Astrocyte (in vitro differentiated cells and primary cell): ENCODE measurements around the gene SMC1A. TPM values are rescaled to one million over a fixed set of nuclear protein-coding genes. Genes with fewer than 3 reads are reported as not detected.
A peak's percentile ranks its signal among the peaks of the same experiment; 100 is the strongest.

ENCODE experiments used
- DNase-seq: peaks from one replicate; pipeline ENCODE4 v3.0.0-alpha.2; 2010; ENCODE audit warnings: low read depth
- FAIRE-seq: peaks from 2 replicates; lab custom pipeline; 2011; peaks lifted over from hg19 to GRCh38; lab: Jason Lieb, UNC
- H2AFZ ChIP-seq: 2 replicates; pipeline ENCODE4 v1.6.0; 2012; ENCODE audit warnings: low read depth, low read length, inconsistent platforms
- H3K27ac ChIP-seq: 2 replicates; pipeline ENCODE4 v1.5.1; 2011; ENCODE audit warnings: low read depth, low read length, inconsistent platforms
- H3K27me3 ChIP-seq: 2 replicates; pipeline ENCODE4 v1.6.0; 2011; ENCODE audit warnings: low read length, inconsistent platforms; ENCODE audit not compliant: insufficient read depth
- H3K36me3 ChIP-seq: 2 replicates; pipeline ENCODE4 v1.5.1; 2011; ENCODE audit warnings: low read length, inconsistent platforms; ENCODE audit not compliant: insufficient read depth
- H3K4me1 ChIP-seq: 2 replicates; pipeline ENCODE4 v1.5.1; 2011; ENCODE audit warnings: low read length, inconsistent platforms; ENCODE audit not compliant: insufficient read depth
- H3K4me2 ChIP-seq: 2 replicates; pipeline ENCODE4 v1.6.0; 2012; ENCODE audit warnings: low read length, inconsistent platforms
- H3K4me3 ChIP-seq: 2 replicates; pipeline ENCODE4 v1.5.1; 2011; ENCODE audit warnings: low read depth, mild to moderate bottlenecking, low read length, inconsistent platforms; ENCODE audit not compliant: insufficient read depth
- H3K79me2 ChIP-seq: 2 replicates; pipeline ENCODE4 v1.6.0; 2012; ENCODE audit warnings: mild to moderate bottlenecking, low read length, inconsistent platforms; ENCODE audit not compliant: insufficient read depth
- H3K9ac ChIP-seq: 2 replicates; pipeline ENCODE4 v1.6.0; 2012; ENCODE audit warnings: mild to moderate bottlenecking, low read length, inconsistent platforms
- H3K9me3 ChIP-seq: 2 replicates; pipeline ENCODE4 v1.5.1; 2012; ENCODE audit warnings: low read depth, mild to moderate bottlenecking, low read length, inconsistent platforms; ENCODE audit not compliant: insufficient read depth
- H4K20me1 ChIP-seq: 2 replicates; pipeline ENCODE4 v1.6.0; 2012; ENCODE audit warnings: low read length, inconsistent platforms; ENCODE audit not compliant: insufficient read depth
- H3K27ac Mint-ChIP-seq: one replicate; pipeline ENCODE4 v1.8.0; 2021; ENCODE audit warnings: mild to moderate bottlenecking, mixed read lengths; ENCODE audit not compliant: unreplicated experiment
- H3K27me3 Mint-ChIP-seq: one replicate; pipeline ENCODE4 v1.8.0; 2021; ENCODE audit warnings: low read depth, mixed read lengths; ENCODE audit not compliant: unreplicated experiment
- H3K36me3 Mint-ChIP-seq: one replicate; pipeline ENCODE4 v1.8.0; 2021; ENCODE audit warnings: low read depth, mixed read lengths; ENCODE audit not compliant: unreplicated experiment
- H3K4me1 Mint-ChIP-seq: one replicate; pipeline ENCODE4 v1.8.0; 2021; ENCODE audit warnings: low read depth, mixed read lengths; ENCODE audit not compliant: unreplicated experiment
- H3K4me3 Mint-ChIP-seq: one replicate; pipeline ENCODE4 v1.8.0; 2021; ENCODE audit warnings: mild to moderate bottlenecking, moderate library complexity, mixed read lengths; ENCODE audit not compliant: unreplicated experiment
- H3K9me3 Mint-ChIP-seq: one replicate; pipeline ENCODE4 v1.8.0; 2021; ENCODE audit warnings: mild to moderate bottlenecking, mixed read lengths; ENCODE audit not compliant: unreplicated experiment
- EZH2 ChIP-seq: IDR thresholded peaks from 2 replicates; pipeline ENCODE4 v1.6.1; 2012; ENCODE audit warnings: mild to moderate bottlenecking, low read length, inconsistent platforms; ENCODE audit not compliant: insufficient read depth
- total RNA-seq: library from RNA; stranded (reverse); gene quantifications from 2 replicates; pipeline ENCODE4 v1.2.1, GENCODE V29; 2021
- TF ChIP-seq, protein P1 (sequence below): IDR thresholded peaks from 2 replicates; pipeline ENCODE4 v1.5.1; 2011; ENCODE audit warnings: low read depth, mild to moderate bottlenecking, inconsistent platforms, low read length, moderate library complexity; ENCODE audit not compliant: insufficient read depth

The SMC1A gene
- total RNA-seq, 1 donor from 2014 or later, result 31.9 TPM

DNA sequence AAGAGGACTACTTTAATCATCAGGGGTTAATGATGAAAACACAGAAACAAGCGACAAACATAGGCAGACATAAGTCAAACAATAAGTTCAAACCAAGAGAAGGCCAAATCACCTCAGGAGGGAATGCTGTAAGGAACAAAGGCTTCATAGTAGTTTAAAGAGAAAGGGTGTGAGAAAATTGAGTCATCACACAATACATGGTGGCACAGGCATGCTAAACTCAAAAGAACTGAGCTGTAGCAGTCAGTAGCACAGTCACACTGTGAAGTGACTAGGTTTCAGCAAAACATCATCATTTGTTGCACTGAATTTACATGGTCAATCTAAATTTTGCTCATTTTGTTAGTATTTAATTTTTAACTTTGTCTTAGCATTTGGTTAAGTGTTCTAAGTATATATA lies 24.2 kb downstream of the SMC1A start:
- Histone ChIP-seq H3K4me3 (no peak overlapping the region), H3K27me3 (no peaks in the 10 kb centered on the region), H3K4me2 (no peak overlapping the region), H3K9ac (no peak overlapping the region), H3K9me3 (no peaks in the 10 kb centered on the region), H2AFZ (no peak overlapping the region), H3K4me1 (no peaks in the 10 kb centered on the region), H3K27ac (no peak overlapping the region), H4K20me1 (no peaks in the 10 kb centered on the region), H3K79me2 (no peaks in the 10 kb centered on the region), H3K36me3 (peaks cover 11% of the 10 kb centered on the region)
- TF ChIP-seq, protein P1, sequence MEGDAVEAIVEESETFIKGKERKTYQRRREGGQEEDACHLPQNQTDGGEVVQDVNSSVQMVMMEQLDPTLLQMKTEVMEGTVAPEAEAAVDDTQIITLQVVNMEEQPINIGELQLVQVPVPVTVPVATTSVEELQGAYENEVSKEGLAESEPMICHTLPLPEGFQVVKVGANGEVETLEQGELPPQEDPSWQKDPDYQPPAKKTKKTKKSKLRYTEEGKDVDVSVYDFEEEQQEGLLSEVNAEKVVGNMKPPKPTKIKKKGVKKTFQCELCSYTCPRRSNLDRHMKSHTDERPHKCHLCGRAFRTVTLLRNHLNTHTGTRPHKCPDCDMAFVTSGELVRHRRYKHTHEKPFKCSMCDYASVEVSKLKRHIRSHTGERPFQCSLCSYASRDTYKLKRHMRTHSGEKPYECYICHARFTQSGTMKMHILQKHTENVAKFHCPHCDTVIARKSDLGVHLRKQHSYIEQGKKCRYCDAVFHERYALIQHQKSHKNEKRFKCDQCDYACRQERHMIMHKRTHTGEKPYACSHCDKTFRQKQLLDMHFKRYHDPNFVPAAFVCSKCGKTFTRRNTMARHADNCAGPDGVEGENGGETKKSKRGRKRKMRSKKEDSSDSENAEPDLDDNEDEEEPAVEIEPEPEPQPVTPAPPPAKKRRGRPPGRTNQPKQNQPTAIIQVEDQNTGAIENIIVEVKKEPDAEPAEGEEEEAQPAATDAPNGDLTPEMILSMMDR, result no peak
- TF ChIP-seq EZH2, result no peak
- Mint-ChIP-seq H3K9me3 (no peaks in the 10 kb centered on the region), H3K27me3 (no peaks in the 10 kb centered on the region), H3K4me1 (no peaks in the 10 kb centered on the region), H3K36me3 (peaks cover 2% of the 10 kb centered on the region), H3K27ac (no peak overlapping the region), H3K4me3 (no peak overlapping the region)
- FAIRE-seq (peak; percentile 95), DNase-seq (no peak)

DNA sequence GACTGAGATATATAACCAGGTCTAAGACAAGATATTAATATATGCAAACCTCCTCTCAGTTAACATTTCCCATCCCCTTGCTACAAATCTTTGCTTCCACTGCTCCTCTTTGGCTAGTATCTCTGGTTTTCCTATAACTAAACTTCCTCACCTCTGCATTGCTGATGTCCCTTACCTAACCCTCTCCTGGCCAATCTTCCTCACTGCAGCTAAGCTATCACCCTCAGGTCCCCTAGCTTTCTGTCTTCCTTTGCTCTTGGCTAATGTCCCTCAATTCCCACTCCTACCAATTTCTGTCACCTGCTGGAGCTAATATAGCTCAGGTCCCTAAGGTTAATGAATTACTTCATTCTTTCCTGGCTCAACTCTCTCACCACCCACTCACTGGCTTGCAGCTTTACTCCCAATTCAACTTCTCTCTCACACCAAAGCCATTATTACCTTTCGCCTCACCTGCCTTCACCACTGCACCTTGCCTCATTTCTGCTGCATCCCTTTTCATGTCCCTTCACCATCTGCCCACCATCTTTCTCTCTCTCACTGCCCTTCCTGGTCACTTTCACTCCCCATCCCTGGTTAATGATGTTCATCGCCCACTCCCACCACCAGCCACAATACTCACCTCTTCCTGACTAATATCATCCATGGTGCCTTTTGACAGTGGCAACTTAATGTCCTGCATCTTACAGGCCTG lies 26.7 kb downstream of the SMC1A start:
- H3K9ac ChIP-seq, result no peak overlapping the region
- H3K4me1 ChIP-seq, result no peaks in the 10 kb centered on the region
- H3K27me3 ChIP-seq, result no peaks in the 10 kb centered on the region
- no peak overlapping the region for H3K4me3 Mint-ChIP-seq
- no peak overlapping the region for H2AFZ ChIP-seq
- FAIRE-seq (no peak), DNase-seq (no peak)
- H3K4me2 ChIP-seq, result no peak overlapping the region
- no peak overlapping the region for H3K4me3 ChIP-seq
- H3K9me3 Mint-ChIP-seq, result no peaks in the 10 kb centered on the region
- no peak overlapping the region for H3K27ac ChIP-seq
- H3K27me3 Mint-ChIP-seq, result no peaks in the 10 kb centered on the region
- no peaks in the 10 kb centered on the region for H3K79me2 ChIP-seq
- no peaks in the 10 kb centered on the region for H3K4me1 Mint-ChIP-seq
- peaks cover 6% of the 10 kb centered on the region for H3K36me3 ChIP-seq
- peaks cover 2% of the 10 kb centered on the region for H3K36me3 Mint-ChIP-seq
- H4K20me1 ChIP-seq, result no peaks in the 10 kb centered on the region
- no peak for TF ChIP-seq EZH2
- TF ChIP-seq, protein P1, result no peak
- H3K27ac Mint-ChIP-seq, result no peak overlapping the region
- H3K9me3 ChIP-seq, result no peaks in the 10 kb centered on the region

DNA sequence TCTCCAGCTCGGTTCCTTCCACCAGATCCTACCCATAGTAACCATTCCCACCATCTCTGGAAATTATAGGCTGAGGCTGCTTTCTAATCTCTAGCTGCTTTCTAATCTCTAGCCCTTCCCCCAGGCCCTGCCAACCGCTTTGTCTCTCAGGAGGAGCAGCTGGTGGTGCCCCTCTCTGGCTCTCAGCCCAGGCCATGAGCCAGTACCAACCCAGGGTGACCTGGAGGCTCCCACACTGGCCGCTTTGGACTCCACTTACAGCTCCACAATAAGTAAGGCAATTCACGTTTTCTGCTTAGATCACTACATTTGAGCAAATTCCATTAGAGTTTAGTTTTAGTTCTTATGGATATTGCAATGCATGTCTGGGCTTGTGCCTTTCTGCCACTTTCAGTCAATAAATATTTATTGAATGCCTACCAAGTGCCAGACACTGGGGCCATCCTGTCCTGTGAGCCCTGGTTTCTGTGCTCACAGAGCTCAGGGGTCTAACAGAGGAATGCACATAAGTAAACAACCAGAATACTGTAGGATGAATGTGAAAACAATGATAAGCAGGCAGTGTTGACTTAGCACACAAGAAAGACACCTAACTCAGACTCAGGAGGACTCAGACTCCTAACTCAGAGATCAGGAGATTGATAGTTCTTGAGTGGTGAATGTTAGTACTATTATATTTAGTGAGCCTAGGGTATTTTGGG lies 38.9 kb downstream of the SMC1A start:
- H3K27ac Mint-ChIP-seq, result no peak overlapping the region
- FAIRE-seq, result peak; percentile 96

More for the DNA sequence above, 38.9 kb downstream of the SMC1A start:
- Histone ChIP-seq H2AFZ (no peak overlapping the region), H3K27ac (no peak overlapping the region), H3K4me1 (no peaks in the 10 kb centered on the region), H3K9ac (no peak overlapping the region), H4K20me1 (no peaks in the 10 kb centered on the region), H3K36me3 (peaks cover 3% of the 10 kb centered on the region), H3K4me3 (no peak overlapping the region), H3K4me2 (no peak overlapping the region), H3K9me3 (no peaks in the 10 kb centered on the region), H3K27me3 (no peaks in the 10 kb centered on the region), H3K79me2 (no peaks in the 10 kb centered on the region)
- H3K9me3 Mint-ChIP-seq, result no peaks in the 10 kb centered on the region
- H3K4me1 Mint-ChIP-seq, result no peaks in the 10 kb centered on the region
- DNase-seq, result no peak
- no peak overlapping the region for H3K4me3 Mint-ChIP-seq
- H3K36me3 Mint-ChIP-seq, result peaks cover 12% of the 10 kb centered on the region
- TF ChIP-seq EZH2, result no peak
- TF ChIP-seq, protein P1, result no peak
- H3K27me3 Mint-ChIP-seq, result no peaks in the 10 kb centered on the region
